GM12873 (cell line): ENCODE data around the gene NPHP4.
A peak's percentile ranks its signal among the peaks of the same experiment; 100 is the strongest.

Experiments
- CTCF ChIP-seq: IDR thresholded peaks from 2 replicates; pipeline ENCODE4 v1.5.1; 2012; ENCODE audit warnings: low read depth, mild to moderate bottlenecking, moderate library complexity, low read length, control low read depth; ENCODE audit not compliant: insufficient read depth; ENCODE audit errors: missing control alignments

The NPHP4 gene

GRCh38 chr1:5916572-5917280 lies 75.5 kb downstream of the NPHP4 start:
- TF ChIP-seq CTCF, result no peak

GRCh38 chr1:5915587-5916571 lies 76.3 kb downstream of the NPHP4 start:
- TF ChIP-seq CTCF, result peak; percentile 70

GRCh38 chr1:5914676-5915365 lies 77.4 kb downstream of the NPHP4 start:
- TF ChIP-seq CTCF, result no peak

- TF ChIP-seq CTCF, result no peak
Measured at GRCh38 chr1:5913876-5914275, 78.3 kb downstream of the NPHP4 start.

GRCh38 chr1:5913078-5913845 lies 79.0 kb downstream of the NPHP4 start:
- no peak for TF ChIP-seq CTCF

- no peak for TF ChIP-seq CTCF
Measured at GRCh38 chr1:5911871-5912271, 80.4 kb downstream of the NPHP4 start.
